Fibroblast of skin of back (primary cell): ENCODE measurements around the gene TNFSF4.
"Not testable (repeated sequence)": the region's sequence is repeated elsewhere in the genome, so short reads cannot be mapped to it uniquely, and the experiment has no call there.

Experiments
- DNase-seq: peaks from one replicate; pipeline ENCODE4 v3.0.0-alpha.2; 2013

The TNFSF4 gene

GRCh38 chr1:173162601-173163000 lies 44.5 kb downstream of the TNFSF4 start:
- DNase-seq, result no peak

- DNase-seq, result peak; percentile 83
Observed at GRCh38 chr1:173161510-173162221, 45.5 kb downstream of the TNFSF4 start.

- DNase-seq, result not testable (repeated sequence)
Observed at GRCh38 chr1:173153964-173154363, 53.2 kb downstream of the TNFSF4 start.

GRCh38 chr1:173153503-173153902 lies 53.6 kb downstream of the TNFSF4 start:
- DNase-seq, result no peak

GRCh38 chr1:173152598-173152997 lies 54.5 kb downstream of the TNFSF4 start:
- no peak for DNase-seq

GRCh38 chr1:173150795-173151194 lies 56.3 kb downstream of the TNFSF4 start:
- no peak for DNase-seq

GRCh38 chr1:173149887-173150286 lies 57.2 kb downstream of the TNFSF4 start:
- DNase-seq, result peak; percentile 9

- no peak for DNase-seq
Observed at GRCh38 chr1:173148971-173149370, 58.2 kb downstream of the TNFSF4 start.

- no peak for DNase-seq
Observed at GRCh38 chr1:173148545-173148944, 58.6 kb downstream of the TNFSF4 start.

- no peak for DNase-seq
Observed at GRCh38 chr1:173140733-173141132, 66.4 kb downstream of the TNFSF4 start.

GRCh38 chr1:173139706-173140105 lies 67.4 kb downstream of the TNFSF4 start:
- no peak for DNase-seq

- peak; percentile 52 for DNase-seq
Observed at GRCh38 chr1:173137107-173137706, 69.9 kb downstream of the TNFSF4 start.

- peak; percentile 11 for DNase-seq
Observed at GRCh38 chr1:173134800-173135199, 72.3 kb downstream of the TNFSF4 start.

GRCh38 chr1:173134029-173134428 lies 73.1 kb downstream of the TNFSF4 start:
- DNase-seq, result peak; percentile 61
